HS-27A (cell line): ENCODE data around the gene LRFN4.
A peak's percentile ranks its signal among the peaks of the same experiment; 100 is the strongest.

Experiments used
- DNase-seq: peaks from one replicate; pipeline ENCODE4 v3.0.0-alpha.2; 2012; ENCODE audit warnings: low read depth, missing footprints

LRFN4 gene

DNA sequence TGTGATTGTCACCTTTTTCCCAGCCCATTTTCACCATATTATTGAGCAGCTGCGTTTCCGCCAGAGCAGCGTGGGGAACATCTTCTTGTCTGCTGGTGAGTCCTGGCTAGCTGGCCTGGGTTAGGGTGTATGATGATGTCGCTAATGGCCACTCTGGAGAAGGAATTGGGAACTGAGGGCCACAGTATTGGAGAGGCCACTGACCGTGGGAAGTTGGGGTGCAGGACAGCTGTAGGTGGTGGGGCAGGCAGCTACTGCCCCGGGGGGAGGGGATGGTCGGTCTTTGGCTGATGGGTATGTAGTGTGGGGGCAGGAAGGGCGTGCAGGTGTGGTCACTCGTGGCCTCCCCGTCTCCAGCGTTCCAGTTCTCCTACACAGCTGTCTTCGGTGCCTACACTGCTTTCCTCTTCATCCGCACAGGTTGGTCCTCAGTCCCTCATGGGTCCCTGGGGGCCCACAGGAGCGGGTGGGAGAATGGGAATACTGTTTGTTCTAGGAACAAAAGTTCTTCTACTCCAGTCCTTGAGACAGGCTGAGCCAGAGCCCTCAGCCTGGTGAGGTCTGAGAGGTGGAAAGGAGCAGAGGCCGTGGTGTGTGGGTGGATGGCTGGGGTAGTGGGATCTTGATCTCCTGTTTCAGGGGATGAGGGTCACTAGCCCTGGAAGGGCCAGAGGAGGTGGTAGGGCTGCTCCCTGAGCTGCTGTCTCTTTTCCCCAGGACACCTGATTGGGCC, 11.6 kb upstream of the LRFN4 start:
- DNase-seq = no peak

DNA sequence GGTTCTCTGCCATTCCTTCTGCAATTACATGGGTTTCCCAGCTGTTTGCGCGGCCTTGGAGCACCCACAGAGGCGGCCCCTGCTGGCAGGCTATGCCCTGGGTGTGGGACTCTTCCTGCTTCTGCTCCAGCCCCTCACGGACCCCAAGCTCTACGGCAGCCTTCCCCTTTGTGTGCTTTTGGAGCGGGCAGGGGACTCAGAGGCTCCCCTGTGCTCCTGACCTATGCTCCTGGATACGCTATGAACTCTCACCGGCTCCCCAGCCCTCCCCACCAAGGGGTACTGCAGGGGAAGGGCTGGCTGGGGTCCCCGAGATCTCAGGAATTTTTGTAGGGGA, 11.0 kb upstream of the LRFN4 start:
- no peak for DNase-seq

DNA sequence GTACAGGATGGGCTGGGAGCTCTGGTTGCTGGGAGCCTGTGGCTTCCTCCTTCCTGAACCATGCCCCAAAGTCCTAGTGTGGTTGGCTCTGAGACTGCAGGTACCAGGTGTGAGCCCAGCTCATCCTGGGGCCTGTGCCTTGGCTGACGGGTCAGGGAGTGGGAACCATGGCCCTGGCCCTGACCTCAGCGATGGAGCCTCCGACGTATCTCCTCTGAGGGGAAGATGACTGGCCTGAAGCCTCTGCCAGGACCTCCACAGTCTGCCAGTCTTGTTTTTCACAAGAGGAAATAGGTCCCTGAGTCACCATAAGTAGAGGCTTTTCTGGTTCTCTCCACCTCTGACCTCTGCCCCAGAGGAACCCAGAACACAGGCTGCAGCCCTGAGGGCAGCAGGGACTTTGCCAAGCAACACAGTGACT, 10.2 kb upstream of the LRFN4 start:
- no peak for DNase-seq

DNA sequence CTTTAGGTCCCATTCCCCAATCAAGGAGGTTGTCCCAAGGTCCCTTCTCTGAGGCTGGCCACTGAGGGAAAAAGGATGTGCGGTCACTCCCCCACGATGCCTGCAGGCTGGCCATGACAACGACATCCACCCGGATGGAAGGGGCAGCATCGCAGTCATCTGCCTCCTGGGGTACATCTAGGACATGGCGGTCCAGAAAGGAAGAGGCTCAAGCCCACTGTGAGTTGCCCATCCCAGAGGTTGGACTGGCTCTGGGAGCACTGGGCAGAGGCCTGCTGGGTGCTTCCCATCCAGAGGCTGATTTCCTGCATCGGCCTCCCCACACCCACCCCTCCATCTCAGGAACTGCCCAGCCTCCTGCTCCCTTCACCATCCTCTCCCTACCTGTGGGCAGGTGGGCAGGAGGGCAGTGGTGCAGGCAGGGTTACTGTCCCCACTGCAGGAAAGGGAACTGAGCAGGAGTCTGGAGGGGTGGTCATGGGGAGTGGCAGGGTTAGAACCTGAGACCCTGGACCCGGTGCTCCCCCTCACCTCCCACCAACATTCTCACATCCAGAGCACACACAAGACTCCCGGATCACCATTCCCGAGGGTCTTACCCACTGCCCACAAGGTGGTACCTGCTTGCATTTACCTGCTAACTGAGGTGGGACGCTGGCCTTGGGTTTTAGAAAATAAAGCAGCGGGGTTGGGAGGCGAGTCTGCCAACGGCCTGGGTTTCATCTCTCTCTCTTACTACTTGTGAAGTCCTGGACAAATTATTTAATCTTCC, 9.2 kb upstream of the LRFN4 start:
- no peak for DNase-seq

DNA sequence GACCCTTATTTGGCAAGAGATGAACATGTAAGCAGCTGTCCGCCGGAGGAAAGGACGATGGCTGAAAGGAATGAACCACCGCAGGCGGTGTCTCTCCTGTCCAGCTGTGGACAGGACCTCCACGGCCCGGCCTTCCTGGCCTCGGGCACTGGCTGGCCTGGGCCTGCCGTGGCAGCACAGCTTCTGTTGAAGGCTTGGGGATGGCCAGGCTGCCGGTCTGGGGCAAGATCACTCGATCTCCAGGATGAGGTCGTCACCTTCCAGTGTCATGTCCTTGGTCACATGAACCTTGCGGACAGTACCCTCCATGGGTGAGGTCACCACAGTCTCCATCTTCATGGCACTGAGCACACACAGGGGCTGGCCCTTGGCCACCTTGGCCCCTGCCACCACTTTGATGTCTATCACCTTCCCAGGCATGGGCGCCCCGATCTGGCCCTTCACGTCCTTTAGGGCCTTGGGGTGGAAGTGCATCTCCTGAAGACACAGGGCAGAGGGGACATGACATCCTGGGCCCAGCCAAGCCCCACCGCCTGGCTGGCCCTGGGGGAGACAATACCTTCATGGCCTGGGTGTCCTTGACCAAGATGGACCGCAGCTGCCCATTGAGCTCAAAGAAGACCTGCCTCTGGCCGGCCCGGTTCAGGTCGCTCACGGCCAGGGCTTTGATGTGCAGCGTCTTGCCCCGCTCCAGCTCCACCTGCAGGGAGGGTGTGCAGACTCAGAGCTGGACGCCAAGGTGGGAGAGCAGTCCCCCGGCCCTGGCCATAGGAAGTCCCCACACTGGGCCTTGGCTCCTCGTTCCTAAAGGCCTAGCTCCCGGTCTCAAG, 8.0 kb upstream of the LRFN4 start:
- no peak for DNase-seq

DNA sequence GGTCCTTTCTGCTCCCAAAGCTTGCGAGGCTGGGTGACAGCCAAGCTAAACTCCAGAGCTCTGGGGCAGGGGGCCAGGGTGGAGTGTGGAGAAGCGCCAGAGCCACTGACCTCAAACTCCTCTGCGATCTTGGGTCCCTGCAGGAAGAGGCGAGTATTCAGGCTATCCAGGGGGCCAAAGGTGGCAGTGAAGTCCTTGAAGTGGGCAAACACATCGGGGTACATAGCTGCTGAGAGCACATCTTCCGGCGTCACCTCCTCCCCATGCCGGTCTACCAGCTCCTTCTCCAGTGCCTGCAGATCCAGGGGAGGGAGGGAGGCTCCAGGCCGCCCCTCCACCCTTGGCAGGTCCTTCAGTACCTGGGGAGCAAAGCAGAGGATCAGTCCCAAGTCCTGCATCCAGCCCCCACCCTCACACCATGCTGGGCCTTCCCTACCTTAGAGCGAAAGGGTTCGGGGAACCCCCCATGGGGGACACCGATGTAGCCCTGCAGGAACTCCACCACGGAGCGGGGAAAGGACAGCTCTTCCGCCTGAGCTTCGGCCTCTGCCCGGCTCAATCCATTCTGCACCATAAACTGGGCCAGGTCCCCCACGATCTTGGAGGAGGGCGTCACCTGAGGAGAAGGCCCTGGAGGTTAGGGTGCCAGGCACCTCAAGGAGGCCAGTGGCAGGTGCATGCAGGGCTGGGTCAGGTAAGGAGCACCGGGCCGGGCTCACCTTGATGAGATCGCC, 7.2 kb upstream of the LRFN4 start:
- DNase-seq = no peak

DNA sequence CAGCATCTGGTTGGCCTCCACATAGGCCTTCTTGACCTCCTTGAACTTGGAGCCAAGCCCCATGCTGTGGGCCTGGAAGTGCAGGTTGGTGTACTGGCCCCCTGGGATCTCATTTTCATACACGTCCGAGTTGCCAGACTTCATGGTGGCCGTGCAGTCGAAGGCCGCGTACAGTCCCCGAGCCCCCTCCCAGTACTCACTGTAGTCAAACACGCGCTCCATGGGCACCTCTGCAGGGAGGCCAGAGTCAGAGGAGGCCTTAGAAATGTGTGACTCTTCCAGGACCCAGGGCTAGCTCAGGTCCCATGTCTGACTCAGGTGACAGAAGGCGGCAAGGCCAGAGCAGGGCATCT, 6.7 kb upstream of the LRFN4 start:
- no peak for DNase-seq

- DNase-seq = no peak
These were observed 6.2 kb upstream of the LRFN4 start for GRCh38 chr11:66850588-66851238.

DNA sequence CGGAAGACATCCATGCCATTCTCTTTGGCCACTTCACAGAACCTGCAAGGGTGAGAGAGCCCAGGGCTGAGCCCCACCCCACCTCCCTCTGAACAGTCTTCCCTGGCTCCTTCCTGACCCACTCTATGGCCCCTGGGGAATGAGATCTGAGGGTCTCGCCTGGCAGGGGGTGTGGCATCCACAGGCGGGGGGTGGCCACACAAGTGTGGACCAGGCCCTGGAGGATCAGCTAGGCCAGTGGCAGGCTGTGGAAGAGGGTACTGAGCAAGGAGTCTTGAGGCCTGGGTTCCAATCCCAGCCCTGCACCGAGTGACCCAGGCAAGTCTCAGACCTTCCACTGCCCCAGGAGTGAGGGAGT, 5.6 kb upstream of the LRFN4 start:
- DNase-seq = no peak

DNA sequence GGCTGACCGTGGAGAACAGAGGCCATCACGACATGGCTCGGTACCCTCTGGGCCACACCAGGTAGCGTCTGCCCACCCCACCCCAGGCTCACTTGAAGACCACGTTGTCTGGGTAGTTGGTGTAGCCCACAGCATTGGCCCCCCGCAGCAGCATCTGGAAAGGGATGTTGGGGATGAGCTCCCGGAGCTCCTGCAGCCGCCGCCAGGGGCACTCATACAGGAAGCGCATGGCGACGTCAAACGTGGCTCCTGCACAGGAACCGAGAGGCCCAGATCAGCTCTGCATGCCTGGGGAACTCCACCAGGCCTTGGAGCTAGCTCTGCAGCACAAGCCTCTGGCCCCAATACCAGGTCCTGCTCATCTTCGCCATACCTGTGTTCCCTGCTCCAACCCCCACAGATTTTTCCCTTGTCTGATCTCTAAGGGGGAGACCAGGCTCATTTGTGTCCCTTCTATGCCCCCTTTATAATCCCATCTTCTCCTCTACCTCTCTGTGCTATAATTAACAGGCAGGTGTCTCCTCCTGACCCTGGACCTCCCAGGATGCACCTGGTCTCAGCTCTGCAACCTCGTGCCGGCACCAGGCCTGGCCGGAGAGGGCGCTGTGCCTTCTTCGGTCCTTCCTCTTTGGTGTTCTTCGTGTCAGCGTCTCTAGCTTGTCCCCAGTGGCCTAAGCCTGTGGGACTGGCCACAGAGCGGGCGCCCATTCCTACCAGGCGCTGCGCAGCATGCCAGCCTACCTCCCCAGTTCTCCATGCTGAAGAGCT, 5.0 kb upstream of the LRFN4 start:
- no peak for DNase-seq

- no peak for DNase-seq
These were observed 4.2 kb upstream of the LRFN4 start for GRCh38 chr11:66852466-66853241.

GRCh38 chr11:66853242-66854229, 3.3 kb upstream of the LRFN4 start:
- no peak for DNase-seq

DNA sequence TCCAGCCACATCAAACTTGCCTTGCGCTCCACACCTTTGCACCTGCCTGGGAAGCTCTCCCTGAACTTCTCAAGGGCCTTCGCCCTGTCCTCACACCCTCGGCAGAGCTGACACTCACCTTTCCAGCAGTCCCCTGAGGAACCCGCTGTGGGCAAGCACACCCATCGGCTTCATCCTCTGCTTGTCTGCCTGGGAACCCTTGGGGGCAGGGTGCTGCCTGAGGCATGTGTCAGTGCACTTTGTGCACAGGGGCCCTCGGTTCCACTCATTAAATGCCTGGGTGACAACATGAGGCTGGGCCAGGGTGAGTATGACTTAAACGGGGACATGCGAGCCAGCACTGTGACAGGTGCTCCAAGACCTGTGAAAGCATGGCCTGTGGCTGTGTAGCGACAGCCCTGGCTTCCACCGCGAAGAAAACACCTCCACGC, 2.6 kb upstream of the LRFN4 start:
- DNase-seq = no peak

GRCh38 chr11:66854729-66855211, 2.1 kb upstream of the LRFN4 start:
- DNase-seq = no peak

- peak; percentile 79 for DNase-seq
These were observed 1.0 kb upstream of the LRFN4 start for GRCh38 chr11:66855574-66856495.

DNA sequence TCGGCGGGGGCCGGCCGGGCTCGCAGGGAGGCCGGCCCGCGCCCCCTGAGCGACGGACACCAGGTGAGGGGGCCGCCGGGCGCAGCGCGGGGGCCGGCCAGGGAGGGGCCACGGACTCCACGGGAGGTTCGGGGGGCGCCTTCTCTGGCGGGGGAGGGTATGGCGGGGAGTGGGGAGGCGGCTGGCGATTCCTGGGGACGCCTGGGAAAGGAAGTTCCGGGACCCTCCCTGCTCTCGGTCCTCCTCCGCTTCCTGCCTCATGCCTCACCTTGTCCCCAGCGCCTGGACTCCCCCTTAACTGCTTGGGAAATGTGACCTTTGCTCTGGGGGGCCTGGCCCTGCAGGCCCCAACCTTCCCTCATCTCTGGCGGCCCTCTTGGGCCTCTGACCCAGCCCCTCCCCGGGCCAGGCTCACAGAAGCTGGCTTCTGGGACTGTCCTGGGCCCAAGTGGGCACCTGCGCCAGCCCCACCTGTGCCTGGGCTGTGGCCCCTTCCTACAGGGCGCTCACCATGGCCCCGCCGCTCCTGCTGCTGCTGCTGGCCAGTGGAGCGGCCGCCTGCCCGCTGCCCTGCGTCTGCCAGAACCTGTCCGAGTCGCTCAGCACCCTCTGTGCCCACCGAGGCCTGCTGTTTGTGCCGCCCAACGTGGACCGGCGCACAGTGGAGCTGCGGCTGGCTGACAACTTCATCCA, 516 bp downstream of the LRFN4 start:
- no peak for DNase-seq

DNA sequence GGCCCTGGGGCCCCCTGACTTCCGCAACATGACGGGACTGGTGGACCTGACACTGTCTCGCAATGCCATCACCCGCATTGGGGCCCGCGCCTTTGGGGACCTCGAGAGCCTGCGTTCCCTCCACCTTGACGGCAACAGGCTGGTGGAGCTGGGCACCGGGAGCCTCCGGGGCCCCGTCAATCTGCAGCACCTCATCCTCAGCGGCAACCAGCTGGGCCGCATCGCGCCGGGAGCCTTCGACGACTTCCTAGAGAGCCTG, 992 bp downstream of the LRFN4 start:
- DNase-seq = no peak
